Liver (tissue), 9 donors: Measurements from ENCODE around the gene ADRA1B. TPM values are rescaled to one million over a fixed set of nuclear protein-coding genes. Genes with fewer than 3 reads are reported as not detected.

Experiments
- DNase-seq: peaks from one replicate; pipeline ENCODE4 v3.0.0-alpha.2; 2017; ENCODE audit warnings: low spot score
- H3K27ac ChIP-seq, 2 donors: one replicate each; pipeline ENCODE4 v1.7.0; 2013; ENCODE audit warnings: inconsistent platforms in 2 of 2, low read length in 2 of 2, control low read depth in 1 of 2, low read depth in 1 of 2, mild to moderate bottlenecking in 1 of 2
- H3K27me3 ChIP-seq, 4 donors: one replicate each; pipeline versions ENCODE4 v1.6.1 to v1.7.0; 2013; ENCODE audit warnings: low read length in 3 of 4, inconsistent platforms in 1 of 4, mild to moderate bottlenecking in 1 of 4, moderate library complexity in 1 of 4; ENCODE audit not compliant: control insufficient read depth in 4 of 4, insufficient read depth in 4 of 4
- H3K36me3 ChIP-seq, 4 donors: one replicate each; pipeline versions ENCODE4 v1.6.1 to v1.7.0; 2013; ENCODE audit warnings: low read length in 3 of 4, mild to moderate bottlenecking in 3 of 4, low read depth in 1 of 4, moderate library complexity in 1 of 4; ENCODE audit not compliant: control insufficient read depth in 4 of 4, insufficient read depth in 3 of 4
- H3K4me1 ChIP-seq, 4 donors: one replicate each; pipeline versions ENCODE4 v1.6.1 to v1.7.0; 2013; ENCODE audit warnings: low read length in 3 of 4, mild to moderate bottlenecking in 3 of 4, moderate library complexity in 1 of 4; ENCODE audit not compliant: control insufficient read depth in 4 of 4, insufficient read depth in 4 of 4
- H3K4me3 ChIP-seq, 3 donors: one replicate each; pipeline versions ENCODE4 v1.6.1 to v1.7.0; 2013; ENCODE audit warnings: low read length in 3 of 3, control low read depth in 1 of 3, low read depth in 1 of 3, mild to moderate bottlenecking in 1 of 3
- H3K9ac ChIP-seq, 2 donors: one replicate each; pipeline ENCODE4 v1.7.0; 2013; ENCODE audit warnings: low read length in 2 of 2, mild to moderate bottlenecking in 2 of 2, moderate library complexity in 2 of 2, control low read depth in 1 of 2, low read depth in 1 of 2
- H3K9me3 ChIP-seq, 4 donors: one replicate each; pipeline versions ENCODE4 v1.6.1 to v1.7.0; 2013; ENCODE audit warnings: low read length in 3 of 4; ENCODE audit not compliant: control insufficient read depth in 4 of 4
- EGR1 ChIP-seq, 2 donors: IDR thresholded peaks; 2 replicates each; pipeline ENCODE4 v1.6.1; 2016 to 2018; ENCODE audit warnings: antibody characterized with exemption in 2 of 2, low read depth in 2 of 2
- FOXA1 ChIP-seq: IDR thresholded peaks from 2 replicates; pipeline ENCODE4 v1.6.1; 2016; ENCODE audit warnings: antibody characterized with exemption
- FOXA2 ChIP-seq: IDR thresholded peaks from 2 replicates; pipeline ENCODE4 v1.6.1; 2016; ENCODE audit warnings: antibody characterized with exemption
- GABPA ChIP-seq, 2 donors: IDR thresholded peaks in 1 of 2; conservative IDR thresholded peaks in 1 of 2; 2 replicates each; pipeline ENCODE4 v1.6.1; 2016; ENCODE audit warnings: antibody characterized with exemption in 2 of 2, mild to moderate bottlenecking in 1 of 2, moderate library complexity in 1 of 2
- HNF4A ChIP-seq, 2 donors: conservative IDR thresholded peaks; 2 replicates each; pipeline ENCODE4 v1.6.1; 2016; ENCODE audit warnings: antibody characterized with exemption in 2 of 2, mild to moderate bottlenecking in 2 of 2
- HNF4G ChIP-seq: IDR thresholded peaks from 2 replicates; pipeline ENCODE4 v1.6.1; 2016; ENCODE audit warnings: antibody characterized with exemption
- JUND ChIP-seq, 2 donors: IDR thresholded peaks; 2 replicates each; pipeline ENCODE4 v1.6.1; 2016; ENCODE audit warnings: antibody characterized with exemption in 2 of 2
- NR2F2 ChIP-seq: IDR thresholded peaks from 2 replicates; pipeline ENCODE4 v1.6.1; 2016; ENCODE audit warnings: antibody characterized with exemption
- RAD21 ChIP-seq, 2 donors: IDR thresholded peaks; 2 replicates each; pipeline ENCODE4 v1.6.1; 2016; ENCODE audit warnings: antibody characterized with exemption in 2 of 2, mild to moderate bottlenecking in 2 of 2
- RXRA ChIP-seq, 2 donors: IDR thresholded peaks; 2 replicates each; pipeline ENCODE4 v1.6.1; 2017 to 2018; ENCODE audit warnings: antibody characterized with exemption in 2 of 2, mild to moderate bottlenecking in 1 of 2
- SP1 ChIP-seq: IDR thresholded peaks from 2 replicates; pipeline ENCODE4 v1.6.1; 2018; ENCODE audit warnings: antibody characterized with exemption, mild to moderate bottlenecking
- TAF1 ChIP-seq: conservative IDR thresholded peaks from 2 replicates; pipeline ENCODE4 v1.6.1; 2016; ENCODE audit warnings: antibody characterized with exemption, mild to moderate bottlenecking
- YY1 ChIP-seq: IDR thresholded peaks from 2 replicates; pipeline ENCODE4 v1.6.1; 2016; ENCODE audit warnings: antibody characterized with exemption, mild to moderate bottlenecking
- WGBS: extraction: QIAGEN DNeasy Blood & Tissue Kit; methylation state at CpG from one replicate; pipeline ENCODE4 v1.1.7; 2013; 5-methylcytosine and 5-hydroxymethylcytosine counted together
- polyA plus RNA-seq, 2 donors: library from polyadenylated mRNA; stranded (reverse) in 1 of 2; unstranded in 1 of 2; fragments of 200-250 nt in 1 of 2; fragments of >200 nt in 1 of 2; fragmentation: Nextera tagmentation in 1 of 2; extraction: Ambion mirVana in 1 of 2; gene quantifications; one replicate each; pipeline versions ENCODE4 v1.2.1 to v1.2.3, GENCODE V29; 2013 to 2015
- total RNA-seq, 2 donors: library from RNA; depleted of rRNA; stranded (reverse); fragments of >200 nt; gene quantifications; one replicate each; pipeline ENCODE4 v1.2.3, GENCODE V29; 2014
- TF ChIP-seq, protein P1 (sequence below): IDR thresholded peaks from 2 replicates; pipeline ENCODE4 v1.6.1; 2016; ENCODE audit warnings: antibody characterized with exemption
- TF ChIP-seq, protein P2 (sequence below): IDR thresholded peaks from 2 replicates; pipeline ENCODE4 v1.6.1; 2016; ENCODE audit warnings: antibody characterized with exemption
- TF ChIP-seq, protein P3 (sequence below): fragments of 150-350 bp; IDR thresholded peaks from 2 replicates; pipeline ENCODE4 v1.5.1; 2017; ENCODE audit warnings: improper control_type of control experiment, low read depth, low read length; ENCODE audit not compliant: missing input control
- TF ChIP-seq, protein P4 (sequence below): IDR thresholded peaks from 2 replicates; pipeline ENCODE4 v1.6.1; 2016; ENCODE audit warnings: antibody characterized with exemption
- TF ChIP-seq, protein P5 (sequence below): IDR thresholded peaks from 2 replicates; pipeline ENCODE4 v1.6.1; 2016; ENCODE audit warnings: antibody characterized with exemption, mild to moderate bottlenecking
- donor health status: healthy.
- donor health status: healthy.
- donor health status: healthy.
- donor health status: healthy.
- donor health status: healthy.

Gene ADRA1B
- total and polyA plus RNA-seq, 4 donors: 0.70 to 13.1 (median 8.2) TPM

DNA sequence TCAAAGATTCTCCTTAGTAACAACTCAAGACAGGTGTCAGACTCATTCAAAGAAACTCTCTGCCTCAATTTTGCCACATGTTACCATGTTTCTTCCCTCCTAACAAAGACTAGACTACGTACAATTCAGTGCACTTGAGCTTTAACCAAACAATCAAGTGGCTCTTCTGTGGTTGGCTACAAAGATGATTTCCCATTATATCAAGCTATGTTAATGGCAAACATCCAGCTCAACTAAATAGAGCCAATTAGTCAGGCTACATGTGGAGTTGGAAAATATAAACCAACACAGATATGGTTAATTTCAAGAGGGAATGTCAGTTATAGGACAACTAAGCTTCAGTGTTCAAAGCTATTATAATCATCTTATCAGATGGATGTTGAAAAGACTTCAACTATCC lies 29.2 kb upstream of the ADRA1B start:
- no peak for TF ChIP-seq HNF4A (conservative IDR thresholded peaks at IDR 0.05)
- TF ChIP-seq, protein P1, sequence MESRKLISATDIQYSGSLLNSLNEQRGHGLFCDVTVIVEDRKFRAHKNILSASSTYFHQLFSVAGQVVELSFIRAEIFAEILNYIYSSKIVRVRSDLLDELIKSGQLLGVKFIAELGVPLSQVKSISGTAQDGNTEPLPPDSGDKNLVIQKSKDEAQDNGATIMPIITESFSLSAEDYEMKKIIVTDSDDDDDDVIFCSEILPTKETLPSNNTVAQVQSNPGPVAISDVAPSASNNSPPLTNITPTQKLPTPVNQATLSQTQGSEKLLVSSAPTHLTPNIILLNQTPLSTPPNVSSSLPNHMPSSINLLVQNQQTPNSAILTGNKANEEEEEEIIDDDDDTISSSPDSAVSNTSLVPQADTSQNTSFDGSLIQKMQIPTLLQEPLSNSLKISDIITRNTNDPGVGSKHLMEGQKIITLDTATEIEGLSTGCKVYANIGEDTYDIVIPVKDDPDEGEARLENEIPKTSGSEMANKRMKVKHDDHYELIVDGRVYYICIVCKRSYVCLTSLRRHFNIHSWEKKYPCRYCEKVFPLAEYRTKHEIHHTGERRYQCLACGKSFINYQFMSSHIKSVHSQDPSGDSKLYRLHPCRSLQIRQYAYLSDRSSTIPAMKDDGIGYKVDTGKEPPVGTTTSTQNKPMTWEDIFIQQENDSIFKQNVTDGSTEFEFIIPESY: no peak
- TF ChIP-seq JUND (IDR thresholded peaks at IDR 0.05): no peak
- no peak for TF ChIP-seq NR2F2
- TF ChIP-seq YY1: no peak
- TF ChIP-seq EGR1 (IDR thresholded peaks at IDR 0.05; ENCODE audit: low read depth in 2 of 2): no peak
- no peak for TF ChIP-seq FOXA2
- TF ChIP-seq RAD21 (IDR thresholded peaks at IDR 0.05): no peak
- TF ChIP-seq FOXA1: no peak
- no peak for TF ChIP-seq SP1
- Histone ChIP-seq H3K9me3 (no peaks in the 10 kb centered on the region), H3K4me3 (no peak overlapping the region), H3K27me3 (no peaks in the 10 kb centered on the region), H3K27ac (no peak overlapping the region), H3K36me3 (peaks cover 0 to 3% (median under 1%) of the 10 kb centered on the region in 4 donors), H3K9ac (no peak overlapping the region), H3K4me1 (no peaks in the 10 kb centered on the region)
- WGBS: 70% methylated on average over 1 of the region's 1 CpG
- DNase-seq: no peak

DNA sequence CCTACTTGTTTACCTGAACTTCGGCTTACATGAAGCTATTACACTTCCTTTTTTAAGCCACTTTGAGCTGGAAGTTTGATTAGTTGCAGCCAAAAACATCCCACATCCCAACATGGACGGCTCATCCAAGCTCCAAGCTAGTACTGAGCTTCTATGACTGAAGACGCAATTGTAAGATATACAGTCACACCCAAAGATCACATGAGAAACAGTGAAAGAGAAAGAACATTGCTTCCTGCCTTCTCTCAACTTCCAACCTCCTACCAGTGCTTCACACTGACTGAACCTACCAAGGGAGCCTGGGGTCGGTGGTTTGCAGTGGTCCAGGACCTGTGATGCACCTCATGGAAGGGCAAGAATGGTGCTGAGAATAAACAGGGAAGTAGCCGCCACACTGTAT lies 27.4 kb upstream of the ADRA1B start:
- Histone ChIP-seq H3K27ac (no peak overlapping the region), H3K36me3 (peaks cover 0 to 3% (median under 1%) of the 10 kb centered on the region in 4 donors), H3K27me3 (no peaks in the 10 kb centered on the region), H3K9ac (no peak overlapping the region), H3K4me1 (peaks cover 0 to 1% (median under 1%) of the 10 kb centered on the region in 4 donors), H3K4me3 (no peak overlapping the region), H3K9me3 (no peaks in the 10 kb centered on the region)
- TF ChIP-seq GABPA (IDR thresholded peaks at IDR 0.05 in 1 of 2, conservative IDR thresholded peaks at IDR 0.05 in 1 of 2) (no peak), NR2F2 (no peak), HNF4G (no peak), SP1 (no peak), FOXA1 (no peak), RXRA (IDR thresholded peaks at IDR 0.05) (no peak), TAF1 (no peak), JUND (IDR thresholded peaks at IDR 0.05) (no peak), YY1 (no peak), FOXA2 (no peak), HNF4A (conservative IDR thresholded peaks at IDR 0.05) (no peak), EGR1 (IDR thresholded peaks at IDR 0.05; ENCODE audit: low read depth in 2 of 2) (no peak)
- TF ChIP-seq, protein P2, sequence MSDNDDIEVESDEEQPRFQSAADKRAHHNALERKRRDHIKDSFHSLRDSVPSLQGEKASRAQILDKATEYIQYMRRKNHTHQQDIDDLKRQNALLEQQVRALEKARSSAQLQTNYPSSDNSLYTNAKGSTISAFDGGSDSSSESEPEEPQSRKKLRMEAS: no peak
- TF ChIP-seq, protein P3, sequence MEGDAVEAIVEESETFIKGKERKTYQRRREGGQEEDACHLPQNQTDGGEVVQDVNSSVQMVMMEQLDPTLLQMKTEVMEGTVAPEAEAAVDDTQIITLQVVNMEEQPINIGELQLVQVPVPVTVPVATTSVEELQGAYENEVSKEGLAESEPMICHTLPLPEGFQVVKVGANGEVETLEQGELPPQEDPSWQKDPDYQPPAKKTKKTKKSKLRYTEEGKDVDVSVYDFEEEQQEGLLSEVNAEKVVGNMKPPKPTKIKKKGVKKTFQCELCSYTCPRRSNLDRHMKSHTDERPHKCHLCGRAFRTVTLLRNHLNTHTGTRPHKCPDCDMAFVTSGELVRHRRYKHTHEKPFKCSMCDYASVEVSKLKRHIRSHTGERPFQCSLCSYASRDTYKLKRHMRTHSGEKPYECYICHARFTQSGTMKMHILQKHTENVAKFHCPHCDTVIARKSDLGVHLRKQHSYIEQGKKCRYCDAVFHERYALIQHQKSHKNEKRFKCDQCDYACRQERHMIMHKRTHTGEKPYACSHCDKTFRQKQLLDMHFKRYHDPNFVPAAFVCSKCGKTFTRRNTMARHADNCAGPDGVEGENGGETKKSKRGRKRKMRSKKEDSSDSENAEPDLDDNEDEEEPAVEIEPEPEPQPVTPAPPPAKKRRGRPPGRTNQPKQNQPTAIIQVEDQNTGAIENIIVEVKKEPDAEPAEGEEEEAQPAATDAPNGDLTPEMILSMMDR: no peak
- TF ChIP-seq, protein P4, sequence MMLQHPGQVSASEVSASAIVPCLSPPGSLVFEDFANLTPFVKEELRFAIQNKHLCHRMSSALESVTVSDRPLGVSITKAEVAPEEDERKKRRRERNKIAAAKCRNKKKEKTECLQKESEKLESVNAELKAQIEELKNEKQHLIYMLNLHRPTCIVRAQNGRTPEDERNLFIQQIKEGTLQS: no peak
- TF ChIP-seq, protein P5, sequence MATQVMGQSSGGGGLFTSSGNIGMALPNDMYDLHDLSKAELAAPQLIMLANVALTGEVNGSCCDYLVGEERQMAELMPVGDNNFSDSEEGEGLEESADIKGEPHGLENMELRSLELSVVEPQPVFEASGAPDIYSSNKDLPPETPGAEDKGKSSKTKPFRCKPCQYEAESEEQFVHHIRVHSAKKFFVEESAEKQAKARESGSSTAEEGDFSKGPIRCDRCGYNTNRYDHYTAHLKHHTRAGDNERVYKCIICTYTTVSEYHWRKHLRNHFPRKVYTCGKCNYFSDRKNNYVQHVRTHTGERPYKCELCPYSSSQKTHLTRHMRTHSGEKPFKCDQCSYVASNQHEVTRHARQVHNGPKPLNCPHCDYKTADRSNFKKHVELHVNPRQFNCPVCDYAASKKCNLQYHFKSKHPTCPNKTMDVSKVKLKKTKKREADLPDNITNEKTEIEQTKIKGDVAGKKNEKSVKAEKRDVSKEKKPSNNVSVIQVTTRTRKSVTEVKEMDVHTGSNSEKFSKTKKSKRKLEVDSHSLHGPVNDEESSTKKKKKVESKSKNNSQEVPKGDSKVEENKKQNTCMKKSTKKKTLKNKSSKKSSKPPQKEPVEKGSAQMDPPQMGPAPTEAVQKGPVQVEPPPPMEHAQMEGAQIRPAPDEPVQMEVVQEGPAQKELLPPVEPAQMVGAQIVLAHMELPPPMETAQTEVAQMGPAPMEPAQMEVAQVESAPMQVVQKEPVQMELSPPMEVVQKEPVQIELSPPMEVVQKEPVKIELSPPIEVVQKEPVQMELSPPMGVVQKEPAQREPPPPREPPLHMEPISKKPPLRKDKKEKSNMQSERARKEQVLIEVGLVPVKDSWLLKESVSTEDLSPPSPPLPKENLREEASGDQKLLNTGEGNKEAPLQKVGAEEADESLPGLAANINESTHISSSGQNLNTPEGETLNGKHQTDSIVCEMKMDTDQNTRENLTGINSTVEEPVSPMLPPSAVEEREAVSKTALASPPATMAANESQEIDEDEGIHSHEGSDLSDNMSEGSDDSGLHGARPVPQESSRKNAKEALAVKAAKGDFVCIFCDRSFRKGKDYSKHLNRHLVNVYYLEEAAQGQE: no peak
- TF ChIP-seq, protein P1: no peak
- DNase-seq: no peak
- 77% methylated on average over 5 of the region's 5 CpGs for WGBS
